ENCODE results near the gene TDP1. TPM values are rescaled to one million over a fixed set of nuclear protein-coding genes. Genes with fewer than 3 reads are reported as not detected.
A peak's percentile ranks its signal among the peaks of the same experiment; 100 is the strongest.

TDP1 gene
- total and polyA plus RNA-seq, 9 of the 15 experiments (the other 6 are each of a cell fraction or from before 2014, with no cell fraction given), result 21.4 to 41.6 (median 32.3) TPM

DNA sequence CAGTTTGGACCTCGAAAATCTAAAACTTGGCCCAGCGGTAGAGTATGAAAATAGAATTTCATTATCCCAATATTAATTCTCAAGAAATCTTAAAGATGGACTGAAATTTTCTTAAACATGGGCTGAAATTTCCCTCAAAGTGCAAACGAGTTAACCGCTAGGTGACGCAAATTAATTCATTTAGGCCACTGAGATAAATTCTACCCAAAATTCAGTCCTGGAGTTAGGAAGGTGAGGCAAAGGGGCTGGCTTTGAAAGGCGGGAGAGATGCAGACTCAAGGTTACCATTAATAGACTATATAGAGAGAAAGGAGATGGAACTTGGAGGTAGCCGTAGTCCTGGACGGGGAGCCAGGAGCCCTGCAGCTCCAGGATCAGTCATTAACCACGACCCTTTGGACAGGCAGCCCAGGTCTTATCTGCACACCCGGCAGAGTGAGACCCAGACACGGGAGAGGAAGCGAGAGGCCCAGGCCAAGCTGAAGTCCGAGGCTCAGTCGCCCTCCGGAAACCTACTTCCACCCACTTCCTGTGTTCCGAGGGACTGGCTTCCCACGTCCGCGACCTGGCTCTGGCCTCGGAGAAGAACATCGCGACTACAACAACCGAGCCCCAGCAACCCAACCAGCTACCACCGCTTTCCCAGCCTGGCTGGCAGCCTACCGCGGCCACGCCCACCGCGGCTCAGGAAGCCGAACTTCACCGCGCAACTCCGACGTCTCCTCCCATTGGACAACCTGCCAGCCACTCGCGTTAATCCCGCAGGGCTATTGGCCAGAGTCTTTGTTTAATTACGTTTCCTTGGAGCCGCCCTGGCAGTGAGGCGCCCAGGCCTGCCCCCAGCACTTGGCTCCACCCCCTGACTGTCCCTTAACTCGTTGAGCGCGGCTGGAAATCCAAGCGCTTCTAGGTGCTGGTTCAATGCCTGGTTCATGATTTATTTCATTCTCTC lies 1.4 kb upstream of the TDP1 start, which contains the start of gene EFCAB11 (continued):
- TF ChIP-seq HNRNPUL1 (IDR thresholded peaks at IDR 0.05; ENCODE audit: low read length) (no peak), POLR2A (conservative IDR thresholded peaks at IDR 0.05) (peak; percentile 90), TFAP4 (CRISPR knock-in tag; IDR thresholded peaks at IDR 0.05; ENCODE audit: borderline replicate concordance) (peak; percentile 37; the same call in 1 of the 2 replicates), MCM7 (IDR thresholded peaks at IDR 0.05) (no peak), ADNP (tag; IDR thresholded peaks at IDR 0.05) (no peak), ZNF609 (CRISPR knock-in tag; IDR thresholded peaks at IDR 0.05; ENCODE audit: borderline replicate concordance) (no peak), ZFP91 (CRISPR knock-in tag; IDR thresholded peaks at IDR 0.05) (no peak), TBP (optimal IDR thresholded peaks at IDR 0.05; ENCODE audit: low read depth, low read length) (peak; percentile 54), ETV1 (tag; conservative IDR thresholded peaks at IDR 0.05; ENCODE audit: low read depth) (peak; percentile 60), CBFA2T2 (conservative IDR thresholded peaks at IDR 0.05) (no peak), HNRNPH1 (optimal IDR thresholded peaks at IDR 0.05; ENCODE audit: low read depth, low read length) (no peak), RNF2 (IDR thresholded peaks at IDR 0.05) (peak; percentile 22; the same call in 1 of the 2 replicates), RFX5 (IDR thresholded peaks at IDR 0.05; ENCODE audit: low read depth, low read length) (no peak), POLR2H (tag; IDR thresholded peaks at IDR 0.05; ENCODE audit: low read depth) (peak; percentile 45; the same call in 1 of the 2 replicates), CREM (IDR thresholded peaks at IDR 0.05; ENCODE audit: low read depth) (peak; percentile 50; the same call in 1 of the 2 replicates), POLR2B (IDR thresholded peaks at IDR 0.05; ENCODE audit: low read depth, partially characterized antibody) (peak; percentile 79)
- TF ChIP-seq, protein P1, sequence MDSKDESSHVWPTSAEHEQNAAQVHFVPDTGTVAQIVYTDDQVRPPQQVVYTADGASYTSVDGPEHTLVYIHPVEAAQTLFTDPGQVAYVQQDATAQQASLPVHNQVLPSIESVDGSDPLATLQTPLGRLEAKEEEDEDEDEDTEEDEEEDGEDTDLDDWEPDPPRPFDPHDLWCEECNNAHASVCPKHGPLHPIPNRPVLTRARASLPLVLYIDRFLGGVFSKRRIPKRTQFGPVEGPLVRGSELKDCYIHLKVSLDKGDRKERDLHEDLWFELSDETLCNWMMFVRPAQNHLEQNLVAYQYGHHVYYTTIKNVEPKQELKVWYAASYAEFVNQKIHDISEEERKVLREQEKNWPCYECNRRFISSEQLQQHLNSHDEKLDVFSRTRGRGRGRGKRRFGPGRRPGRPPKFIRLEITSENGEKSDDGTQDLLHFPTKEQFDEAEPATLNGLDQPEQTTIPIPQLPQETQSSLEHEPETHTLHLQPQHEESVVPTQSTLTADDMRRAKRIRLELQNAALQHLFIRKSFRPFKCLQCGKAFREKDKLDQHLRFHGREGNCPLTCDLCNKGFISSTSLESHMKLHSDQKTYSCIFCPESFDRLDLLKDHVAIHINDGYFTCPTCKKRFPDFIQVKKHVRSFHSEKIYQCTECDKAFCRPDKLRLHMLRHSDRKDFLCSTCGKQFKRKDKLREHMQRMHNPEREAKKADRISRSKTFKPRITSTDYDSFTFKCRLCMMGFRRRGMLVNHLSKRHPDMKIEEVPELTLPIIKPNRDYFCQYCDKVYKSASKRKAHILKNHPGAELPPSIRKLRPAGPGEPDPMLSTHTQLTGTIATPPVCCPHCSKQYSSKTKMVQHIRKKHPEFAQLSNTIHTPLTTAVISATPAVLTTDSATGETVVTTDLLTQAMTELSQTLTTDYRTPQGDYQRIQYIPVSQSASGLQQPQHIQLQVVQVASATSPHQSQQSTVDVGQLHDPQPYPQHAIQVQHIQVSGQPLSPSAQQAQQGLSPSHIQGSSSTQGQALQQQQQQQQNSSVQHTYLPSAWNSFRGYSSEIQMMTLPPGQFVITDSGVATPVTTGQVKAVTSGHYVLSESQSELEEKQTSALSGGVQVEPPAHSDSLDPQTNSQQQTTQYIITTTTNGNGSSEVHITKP (IDR thresholded peaks at IDR 0.05; ENCODE audit: partially characterized antibody), result no peak
